ENCODE data around the gene CAPZA3. TPM values are rescaled to one million over a fixed set of nuclear protein-coding genes. Genes with fewer than 3 reads are reported as not detected.
"Not testable (repeated sequence)": the region's sequence is repeated elsewhere in the genome, so short reads cannot be mapped to it uniquely, and the experiment has no call there.

CAPZA3 gene, protein sequence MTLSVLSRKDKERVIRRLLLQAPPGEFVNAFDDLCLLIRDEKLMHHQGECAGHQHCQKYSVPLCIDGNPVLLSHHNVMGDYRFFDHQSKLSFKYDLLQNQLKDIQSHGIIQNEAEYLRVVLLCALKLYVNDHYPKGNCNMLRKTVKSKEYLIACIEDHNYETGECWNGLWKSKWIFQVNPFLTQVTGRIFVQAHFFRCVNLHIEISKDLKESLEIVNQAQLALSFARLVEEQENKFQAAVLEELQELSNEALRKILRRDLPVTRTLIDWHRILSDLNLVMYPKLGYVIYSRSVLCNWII
- total RNA-seq (ENCODE audit: low replicate concordance), result not detected in 2 replicates

DNA sequence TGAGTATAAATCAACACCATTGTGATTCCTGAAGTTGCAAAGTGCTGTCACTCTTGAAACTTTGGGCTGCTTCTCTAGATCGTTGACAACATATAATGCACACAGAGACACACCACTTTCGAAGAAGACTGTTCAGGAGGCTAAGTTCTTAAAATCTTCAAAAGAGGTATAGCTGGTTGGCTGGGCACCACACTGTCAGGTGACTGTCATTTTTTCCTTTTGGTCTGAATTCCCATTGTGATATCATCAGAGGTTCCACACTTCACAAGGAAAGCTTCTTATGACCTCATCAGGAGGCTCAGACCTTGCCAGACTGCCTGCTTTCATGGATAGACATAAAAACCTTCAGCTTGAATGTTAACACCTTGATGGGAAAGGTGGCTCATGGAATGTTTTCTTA lies at the start of gene CAPZA3, which contains the start of gene PLCZ1:
Gene CAPZA3, plus strand, starts transcription at position 301 of the 400 bp plus-strand sequence. CDS start 150 bp downstream, outside the sequence.
Gene PLCZ1, minus strand, starts transcription at position 194 of the 400 bp plus-strand sequence. CDS start 641 bp downstream, outside the sequence.
- H3K4me3 ChIP-seq (ENCODE audit: low read depth, low read length), result no peak within 1 kb of the TSS
- TF ChIP-seq, protein P1, sequence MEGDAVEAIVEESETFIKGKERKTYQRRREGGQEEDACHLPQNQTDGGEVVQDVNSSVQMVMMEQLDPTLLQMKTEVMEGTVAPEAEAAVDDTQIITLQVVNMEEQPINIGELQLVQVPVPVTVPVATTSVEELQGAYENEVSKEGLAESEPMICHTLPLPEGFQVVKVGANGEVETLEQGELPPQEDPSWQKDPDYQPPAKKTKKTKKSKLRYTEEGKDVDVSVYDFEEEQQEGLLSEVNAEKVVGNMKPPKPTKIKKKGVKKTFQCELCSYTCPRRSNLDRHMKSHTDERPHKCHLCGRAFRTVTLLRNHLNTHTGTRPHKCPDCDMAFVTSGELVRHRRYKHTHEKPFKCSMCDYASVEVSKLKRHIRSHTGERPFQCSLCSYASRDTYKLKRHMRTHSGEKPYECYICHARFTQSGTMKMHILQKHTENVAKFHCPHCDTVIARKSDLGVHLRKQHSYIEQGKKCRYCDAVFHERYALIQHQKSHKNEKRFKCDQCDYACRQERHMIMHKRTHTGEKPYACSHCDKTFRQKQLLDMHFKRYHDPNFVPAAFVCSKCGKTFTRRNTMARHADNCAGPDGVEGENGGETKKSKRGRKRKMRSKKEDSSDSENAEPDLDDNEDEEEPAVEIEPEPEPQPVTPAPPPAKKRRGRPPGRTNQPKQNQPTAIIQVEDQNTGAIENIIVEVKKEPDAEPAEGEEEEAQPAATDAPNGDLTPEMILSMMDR (IDR thresholded peaks at IDR 0.05; ENCODE audit: insufficient read depth, low read length), result no peak
- no peak for DNase-seq (ENCODE audit: low read depth)

DNA sequence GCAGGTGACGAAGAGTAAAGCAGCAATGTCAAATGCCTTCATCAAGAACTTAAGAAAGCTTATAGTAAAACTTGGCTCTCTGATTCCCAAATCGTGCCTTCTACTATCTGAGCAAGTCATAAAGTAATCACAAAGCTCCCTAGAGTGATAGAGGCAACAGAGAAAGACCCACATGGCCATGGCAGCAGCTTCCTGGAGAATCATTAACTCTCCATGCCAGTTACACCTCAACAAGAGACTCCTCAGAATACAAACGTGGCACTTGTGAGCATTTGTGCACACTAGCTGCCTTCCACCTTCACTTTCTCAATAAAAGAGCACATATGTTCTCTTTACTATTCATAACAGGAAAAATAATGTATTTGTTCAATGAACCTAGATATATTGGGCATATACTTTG lies 48.1 kb upstream of the CAPZA3 start:
- TF ChIP-seq, protein P1 (IDR thresholded peaks at IDR 0.05; ENCODE audit: insufficient read depth, low read length), result no peak
- no peak for DNase-seq (ENCODE audit: low read depth)
- H3K4me3 ChIP-seq (ENCODE audit: low read depth, low read length), result no peak overlapping the region

DNA sequence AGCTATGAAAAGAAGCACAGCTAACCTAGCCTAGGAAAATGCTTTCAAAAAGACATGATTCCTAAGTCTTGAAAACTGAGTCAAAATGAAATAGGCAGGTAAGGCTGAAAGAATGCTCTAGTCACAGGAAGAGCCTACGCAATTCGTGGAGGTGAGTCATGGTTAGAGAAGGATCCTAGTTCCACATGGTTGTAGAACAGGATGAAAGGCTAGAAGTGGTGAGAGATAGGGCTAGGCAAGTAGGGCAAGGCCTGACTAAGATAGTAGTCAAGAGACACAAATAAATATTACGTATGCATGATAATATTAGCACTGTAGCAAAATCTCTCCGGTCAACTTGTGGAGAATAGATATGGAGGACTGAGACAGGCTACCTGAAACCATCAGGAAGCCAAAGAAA lies 47.3 kb upstream of the CAPZA3 start:
- DNase-seq (ENCODE audit: low read depth), result peak; percentile 74
- H3K4me3 ChIP-seq (ENCODE audit: low read depth, low read length), result no peak overlapping the region
- TF ChIP-seq, protein P1 (IDR thresholded peaks at IDR 0.05; ENCODE audit: insufficient read depth, low read length), result no peak

DNA sequence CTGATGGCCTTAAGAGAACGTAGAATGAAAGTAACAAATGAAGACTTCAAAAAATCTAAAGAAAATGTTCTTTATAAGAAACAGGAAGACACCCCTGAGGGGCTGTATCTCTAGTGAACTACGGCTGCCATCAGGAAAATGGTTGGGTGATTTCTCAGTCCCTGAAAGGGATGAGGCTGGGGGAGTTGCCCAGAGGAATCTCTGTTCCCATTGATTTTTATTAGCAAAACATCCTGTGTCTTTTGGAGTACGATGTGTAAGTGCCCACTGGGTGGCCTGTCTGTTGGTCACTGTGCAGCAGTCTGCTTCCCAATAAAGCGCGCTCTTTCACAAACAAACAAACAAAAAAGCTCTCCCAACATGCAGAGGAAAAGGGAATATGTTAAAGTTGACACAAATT lies 43.9 kb upstream of the CAPZA3 start:
- DNase-seq (ENCODE audit: low read depth); H3K4me3 ChIP-seq (ENCODE audit: low read depth, low read length): not testable (repeated sequence)

DNA sequence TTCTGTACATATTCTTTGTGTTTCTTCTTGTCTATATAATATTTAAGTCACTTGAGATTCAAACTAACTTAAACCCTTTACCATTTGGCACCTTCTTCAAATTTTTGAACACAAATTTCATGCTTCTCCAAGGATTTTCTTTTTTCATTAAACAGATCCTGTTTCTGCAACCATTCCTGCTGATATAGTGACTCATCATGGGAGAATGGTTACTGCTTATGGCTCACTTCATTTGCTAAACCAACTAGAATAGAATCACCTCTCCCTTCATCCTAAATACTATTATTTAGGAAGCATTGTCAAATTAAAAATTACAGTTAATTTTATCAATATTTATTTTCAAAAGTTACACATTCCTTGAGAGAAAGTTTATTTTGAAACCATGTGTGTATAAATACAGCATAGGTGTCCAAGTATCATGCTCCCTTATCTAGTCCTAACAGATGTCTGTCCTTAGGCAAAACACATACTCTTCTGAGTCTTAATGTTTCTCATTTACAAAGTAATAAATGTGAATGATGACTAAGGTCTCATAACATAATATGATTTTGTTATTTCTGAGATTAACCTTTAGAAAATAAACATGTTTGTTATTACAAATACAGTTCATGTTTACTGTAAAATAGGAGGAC lies 40.8 kb upstream of the CAPZA3 start:
- H3K4me3 ChIP-seq (ENCODE audit: low read depth, low read length), result no peak overlapping the region
- DNase-seq (ENCODE audit: low read depth), result peak; percentile 64
- TF ChIP-seq, protein P1 (IDR thresholded peaks at IDR 0.05; ENCODE audit: insufficient read depth, low read length), result no peak

DNA sequence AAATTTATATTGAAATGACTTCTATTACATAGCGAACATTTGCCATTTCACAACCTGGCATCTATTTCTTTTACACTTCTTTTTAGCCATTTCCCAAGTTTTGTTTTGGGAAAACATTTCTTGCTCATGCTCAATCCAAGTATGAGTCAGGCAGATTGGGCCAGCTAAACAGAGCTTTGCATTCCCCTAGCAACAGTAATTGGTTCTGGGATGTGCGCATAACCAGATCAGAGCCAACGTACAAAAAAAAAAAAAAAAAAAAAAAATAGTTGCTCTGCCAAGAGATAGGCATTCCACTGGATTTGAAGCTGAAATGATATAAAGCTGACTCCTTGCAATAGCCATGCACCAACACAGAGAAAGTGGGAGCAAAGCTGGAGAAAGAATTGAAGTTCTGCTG lies 37.6 kb upstream of the CAPZA3 start:
- TF ChIP-seq, protein P1 (IDR thresholded peaks at IDR 0.05; ENCODE audit: insufficient read depth, low read length), result no peak
- no peak overlapping the region for H3K4me3 ChIP-seq (ENCODE audit: low read depth, low read length)
- peak; percentile 99 for DNase-seq (ENCODE audit: low read depth)

DNA sequence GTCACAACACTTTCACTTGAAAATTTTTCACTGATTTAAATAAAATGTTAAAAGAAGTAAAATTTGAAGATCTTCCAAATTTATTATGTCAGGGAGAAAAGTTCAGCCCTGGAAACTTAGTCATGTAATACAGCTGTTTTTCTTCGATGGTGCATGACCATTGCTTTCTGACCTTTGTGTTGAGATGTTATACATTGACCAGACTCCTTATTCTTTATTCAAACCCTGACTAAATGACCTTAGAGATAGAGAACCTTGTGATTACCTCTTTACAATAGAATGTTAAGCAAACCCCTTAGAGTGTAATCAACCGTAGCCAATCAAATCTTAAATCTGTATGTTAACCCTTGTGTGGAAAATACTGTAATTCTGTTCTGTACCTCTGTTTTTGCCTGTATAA lies 34.6 kb upstream of the CAPZA3 start:
- peak; percentile 30 for DNase-seq (ENCODE audit: low read depth)
- TF ChIP-seq, protein P1 (IDR thresholded peaks at IDR 0.05; ENCODE audit: insufficient read depth, low read length), result no peak
- no peak overlapping the region for H3K4me3 ChIP-seq (ENCODE audit: low read depth, low read length)

Measured in fibroblast of the aortic adventitia (primary cell).